ENCODE results near the gene GPC6. TPM values are rescaled to one million over a fixed set of nuclear protein-coding genes. Genes with fewer than 3 reads are reported as not detected.
"Not testable (repeated sequence)": the region's sequence is repeated elsewhere in the genome, so short reads cannot be mapped to it uniquely, and the experiment has no call there.

Gene GPC6
- total RNA-seq = not detected in 2 replicates

GRCh38 chr13:93226623-93227279 is at the start of gene GPC6:
Gene GPC6 (plus strand): TSS chr13:93226807.
- intact Hi-C loops (cut with micrococcal nuclease) = loop anchor here (5.0 kb wide), 1 partner anchor 1481 kb away; no protein-coding TSS in a partner anchor

- intact Hi-C loops (cut with micrococcal nuclease) = no loop called here
Observed at GRCh38 chr13:93180356-93180969, 46.1 kb upstream of the GPC6 start.

- intact Hi-C loops (cut with micrococcal nuclease) = no loop called here
Observed at GRCh38 chr13:93182406-93182805, 44.2 kb upstream of the GPC6 start.

GRCh38 chr13:93183302-93183701 is 43.3 kb upstream of the GPC6 start:
- intact Hi-C loops (cut with micrococcal nuclease) = no loop called here

GRCh38 chr13:93190006-93190405 is 36.6 kb upstream of the GPC6 start:
- intact Hi-C loops (cut with micrococcal nuclease) = no loop called here

- intact Hi-C loops (cut with micrococcal nuclease) = no loop called here
Observed at GRCh38 chr13:93193682-93194081, 32.9 kb upstream of the GPC6 start.

- intact Hi-C loops (cut with micrococcal nuclease) = no loop called here
Observed at GRCh38 chr13:93199856-93200255, 26.8 kb upstream of the GPC6 start.

- intact Hi-C loops (cut with micrococcal nuclease) = no loop called here
Observed at GRCh38 chr13:93200626-93201025, 26.0 kb upstream of the GPC6 start.

GRCh38 chr13:93201992-93202558 is 24.5 kb upstream of the GPC6 start:
- intact Hi-C loops (cut with micrococcal nuclease) = no loop called here

GRCh38 chr13:93206778-93207392 is 19.7 kb upstream of the GPC6 start:
- intact Hi-C loops (cut with micrococcal nuclease) = not testable (repeated sequence)

GRCh38 chr13:93216122-93216521 is 10.5 kb upstream of the GPC6 start:
- intact Hi-C loops (cut with micrococcal nuclease) = no loop called here

- intact Hi-C loops (cut with micrococcal nuclease) = no loop called here
Observed at GRCh38 chr13:93217721-93218261, 8.8 kb upstream of the GPC6 start.

- intact Hi-C loops (cut with micrococcal nuclease) = no loop called here
Observed at GRCh38 chr13:93218583-93218982, 8.0 kb upstream of the GPC6 start.

GRCh38 chr13:93220073-93220472 is 6.5 kb upstream of the GPC6 start:
- intact Hi-C loops (cut with micrococcal nuclease) = no loop called here

- intact Hi-C loops (cut with micrococcal nuclease) = no loop called here
Observed at GRCh38 chr13:93222976-93223375, 3.6 kb upstream of the GPC6 start.

- intact Hi-C loops (cut with micrococcal nuclease) = no loop called here
Observed at GRCh38 chr13:93224535-93224934, 2.1 kb upstream of the GPC6 start.

- intact Hi-C loops (cut with micrococcal nuclease) = loop anchor here (5.0 kb wide), 1 partner anchor 1482 kb away; no protein-coding TSS in a partner anchor
Observed at GRCh38 chr13:93225610-93226009, 997 bp upstream of the GPC6 start.

- intact Hi-C loops (cut with micrococcal nuclease) = loop anchor here (5.0 kb wide), 1 partner anchor 1481 kb away; no protein-coding TSS in a partner anchor
Observed at GRCh38 chr13:93226065-93226622, 463 bp upstream of the GPC6 start.

- intact Hi-C loops (cut with micrococcal nuclease) = loop anchor here (5.0 kb wide), 1 partner anchor 1480 kb away; no protein-coding TSS in a partner anchor
Observed at GRCh38 chr13:93227280-93227877, 772 bp downstream of the GPC6 start.

- intact Hi-C loops (cut with micrococcal nuclease) = loop anchor here (5.0 kb wide), 1 partner anchor 1479 kb away; no protein-coding TSS in a partner anchor
Observed at GRCh38 chr13:93227878-93228642, 1.5 kb downstream of the GPC6 start.
